Naive thymus-derived CD8-positive, alpha-beta T cell (primary cell): Measurements from ENCODE around the gene SPRY2. TPM values are rescaled to one million over a fixed set of nuclear protein-coding genes. Genes with fewer than 3 reads are reported as not detected.
"Not testable (repeated sequence)": the region's sequence is repeated elsewhere in the genome, so short reads cannot be mapped to it uniquely, and the experiment has no call there.

Experiments used
- ATAC-seq, 2 donors: fragments of 150-1000 bp; cut with Tn5 transposase in 1 of 2; sonication (Bioruptor Pico), chemical (Tn5 transposase) in 1 of 2; 1 replicate in 1 of 2; 2 replicates in 1 of 2; pipeline ENCODE4 v1.10.0; 2021; ENCODE audit warnings: mild to moderate bottlenecking in 2 of 2, moderate library complexity in 2 of 2
- POLR2A ChIA-PET: fragments of 350-600 bp; sonication (Branson Sonifier 250); formaldehyde crosslinking; loops from one replicate; lab custom pipeline; 2021; ENCODE audit warnings: antibody characterized with exemption; lab: Charles Lee
- DNase-seq, 10 donors: peaks; one replicate each; pipeline versions ENCODE4 v3.0.0 to v3.0.0-alpha.2; 2020 to 2022
- H3K27ac Mint-ChIP-seq, 10 donors: one replicate each; pipeline ENCODE4 v1.8.0; 2020 to 2022; ENCODE audit warnings: mild to moderate bottlenecking in 10 of 10, mixed read lengths in 10 of 10, moderate library complexity in 4 of 10, inconsistent platforms in 1 of 10
- H3K27me3 Mint-ChIP-seq, 5 donors: one replicate each; pipeline ENCODE4 v1.8.0; 2021 to 2022; ENCODE audit warnings: mixed read lengths in 5 of 5
- H3K36me3 Mint-ChIP-seq, 3 donors: one replicate each; pipeline ENCODE4 v1.8.0; 2020 to 2022; ENCODE audit warnings: mixed read lengths in 3 of 3, mild to moderate bottlenecking in 2 of 3, inconsistent platforms in 1 of 3
- H3K4me1 Mint-ChIP-seq, 4 donors: one replicate each; pipeline ENCODE4 v1.8.0; 2021 to 2022; ENCODE audit warnings: mixed read lengths in 4 of 4
- H3K4me3 Mint-ChIP-seq, 10 donors: one replicate each; pipeline ENCODE4 v1.8.0; 2020 to 2022; ENCODE audit warnings: mild to moderate bottlenecking in 10 of 10, mixed read lengths in 10 of 10, moderate library complexity in 6 of 10, inconsistent platforms in 1 of 10
- H3K9me3 Mint-ChIP-seq, 9 donors: one replicate each; pipeline ENCODE4 v1.8.0; 2020 to 2022; ENCODE audit warnings: mixed read lengths in 9 of 9, mild to moderate bottlenecking in 3 of 9, inconsistent platforms in 1 of 9, moderate library complexity in 1 of 9
- polyA plus RNA-seq, 3 donors: library from polyadenylated mRNA; unstranded; fragments of 300-500 nt; fragmentation: Illumina TruSeq; gene quantifications; one replicate each; pipeline ENCODE4 v1.2.3, GENCODE V29; 2021
- total RNA-seq, 8 experiments: library from RNA in 2 of 8; stranded (reverse) in 2 of 8; gene quantifications; one replicate each; pipeline ENCODE4 v1.2.3 and lab custom pipeline; 2021 to 2026

Gene SPRY2
- total and polyA plus RNA-seq, 5 experiments from 2014 or later, result 0.41 to 0.72 (median 0.52) TPM; not detected in 1

- H3K27me3 Mint-ChIP-seq, result peaks cover 7 to 46% (median 28%) of the 10 kb centered on the region in 5 donors
- H3K9me3 Mint-ChIP-seq, result no peaks in the 10 kb centered on the region
- ATAC-seq (no peak), DNase-seq (no peak)
- H3K36me3 Mint-ChIP-seq, result peaks cover 0 to 4% (median 0%) of the 10 kb centered on the region in 3 donors
- peak overlapping the region in 1 of 10 donors; percentile 10 for H3K27ac Mint-ChIP-seq
- no peak overlapping the region for H3K4me3 Mint-ChIP-seq
- H3K4me1 Mint-ChIP-seq, result peaks cover 2 to 35% (median 18%) of the 10 kb centered on the region in 4 donors
- POLR2A ChIA-PET, result no interaction called here
These were observed 5.0 kb upstream of the SPRY2 start for GRCh38 chr13:80345771-80346510.

DNA sequence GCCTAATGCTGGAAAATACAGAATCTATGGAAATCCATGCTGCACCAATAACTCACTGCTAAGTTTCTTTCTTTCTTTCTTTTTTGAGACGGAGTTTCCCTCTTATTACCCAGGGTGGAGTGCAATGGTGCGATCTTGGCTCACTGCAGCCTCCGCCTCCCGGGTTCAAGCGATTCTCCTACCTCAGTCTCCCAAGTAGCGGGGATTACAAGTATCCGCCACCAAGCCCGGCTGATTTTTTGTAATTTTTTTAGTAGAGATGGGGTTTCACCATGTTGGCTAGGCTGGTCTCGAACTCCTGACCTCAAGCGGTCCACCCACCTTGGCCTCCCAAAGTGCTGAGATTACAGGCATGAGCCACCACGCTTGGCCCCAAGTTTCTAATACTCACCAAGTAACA is 3.1 kb upstream of the SPRY2 start:
- POLR2A ChIA-PET, ATAC-seq, DNase-seq, H3K4me3 Mint-ChIP-seq, H3K36me3 Mint-ChIP-seq, H3K27ac Mint-ChIP-seq, H3K9me3 Mint-ChIP-seq: not testable (repeated sequence)
- Mint-ChIP-seq H3K27me3 (peaks cover 7 to 45% (median 31%) of the 10 kb centered on the region in 5 donors), H3K4me1 (peaks cover 5 to 40% (median 20%) of the 10 kb centered on the region in 4 donors)

- POLR2A ChIA-PET, result no interaction called here
- H3K9me3 Mint-ChIP-seq, result no peaks in the 10 kb centered on the region
- H3K27me3 Mint-ChIP-seq, result peaks cover 7 to 36% (median 31%) of the 10 kb centered on the region in 5 donors
- peaks cover 5 to 40% (median 20%) of the 10 kb centered on the region in 4 donors for H3K4me1 Mint-ChIP-seq
- ATAC-seq (peak; percentile 70 to 77), DNase-seq (peak; percentile 13 to 72 (median 63))
- peak overlapping the region in 9 of 10 donors; percentile 65 to 88 (median 84) for H3K4me3 Mint-ChIP-seq
- H3K27ac Mint-ChIP-seq, result no peak overlapping the region
- peaks cover 0 to 3% (median 2%) of the 10 kb centered on the region in 3 donors for H3K36me3 Mint-ChIP-seq
These were observed 1.8 kb upstream of the SPRY2 start for GRCh38 chr13:80342471-80343371.

GRCh38 chr13:80341756-80342370 is 937 bp upstream of the SPRY2 start:
- Mint-ChIP-seq H3K9me3 (no peaks in the 10 kb centered on the region), H3K27ac (no peak overlapping the region), H3K36me3 (peaks cover 0 to 3% (median 2%) of the 10 kb centered on the region in 3 donors), H3K4me3 (peak overlapping the region in 8 of 10 donors; percentile 65 to 88 (median 84)), H3K27me3 (peaks cover 7 to 43% (median 33%) of the 10 kb centered on the region in 5 donors), H3K4me1 (peaks cover 5 to 40% (median 20%) of the 10 kb centered on the region in 4 donors)
- ATAC-seq, result no peak
- POLR2A ChIA-PET, result no interaction called here
- DNase-seq, result peak in 1 of 10 donors; percentile 12

GRCh38 chr13:80340651-80341100 is 250 bp downstream of the SPRY2 start:
- no peaks in the 10 kb centered on the region for H3K9me3 Mint-ChIP-seq
- H3K27me3 Mint-ChIP-seq, result peaks cover 9 to 40% (median 27%) of the 10 kb centered on the region in 5 donors
- peak in 3 of 10 donors; percentile 3 to 18 (median 9) for DNase-seq
- H3K27ac Mint-ChIP-seq, result peak overlapping the region in 4 of 10 donors; percentile 12 to 49 (median 30)
- H3K36me3 Mint-ChIP-seq, result peaks cover 0 to 3% (median 2%) of the 10 kb centered on the region in 3 donors
- ATAC-seq, result no peak
- H3K4me1 Mint-ChIP-seq, result peaks cover 5 to 32% (median 20%) of the 10 kb centered on the region in 4 donors
- POLR2A ChIA-PET, result no interaction called here
- H3K4me3 Mint-ChIP-seq, result peak overlapping the region in 5 of 10 donors; percentile 69 to 89 (median 86)

DNA sequence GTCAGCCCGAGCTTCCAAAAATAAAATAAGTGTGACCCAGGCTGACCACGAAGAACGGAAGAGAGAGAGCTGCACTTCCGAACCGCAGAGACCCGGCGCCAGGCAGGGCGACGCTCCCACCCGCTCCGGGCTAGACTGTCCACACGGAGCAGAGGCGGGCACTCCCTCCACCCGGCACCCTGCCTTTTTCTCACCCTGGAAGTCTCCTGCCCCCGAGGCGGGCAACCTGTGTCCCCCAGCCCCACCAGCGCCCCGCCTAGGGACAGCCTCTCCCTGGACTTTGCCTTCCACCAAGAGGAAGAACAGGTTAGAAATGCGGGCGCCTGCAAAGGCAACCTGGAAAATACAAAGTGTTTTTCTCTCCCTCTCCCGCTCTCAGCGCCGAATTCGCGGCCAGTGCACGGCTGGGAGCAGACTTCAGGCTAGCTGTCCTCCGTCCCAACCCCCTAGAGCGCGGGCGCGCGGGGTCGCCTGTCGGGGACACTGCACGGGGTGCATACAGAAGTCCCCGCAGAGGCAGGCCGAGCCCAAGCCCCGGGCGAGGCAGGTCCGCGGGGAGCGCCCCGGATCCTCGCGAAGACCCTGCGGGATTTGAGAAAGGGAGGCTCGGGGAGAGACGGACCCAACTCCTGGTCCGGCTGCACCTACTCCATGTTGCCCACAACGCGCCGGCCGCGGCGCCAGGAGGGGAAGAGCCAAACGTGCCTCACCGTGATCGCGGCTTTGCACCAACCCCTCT is 845 bp downstream of the SPRY2 start:
- ATAC-seq, result no peak
- Mint-ChIP-seq H3K4me1 (peaks cover 5 to 32% (median 20%) of the 10 kb centered on the region in 4 donors), H3K27me3 (peaks cover 8 to 34% (median 22%) of the 10 kb centered on the region in 5 donors), H3K4me3 (peak overlapping the region in 3 of 10 donors; percentile 86 to 89 (median 88)), H3K9me3 (no peaks in the 10 kb centered on the region), H3K36me3 (peaks cover 0 to 3% (median 2%) of the 10 kb centered on the region in 3 donors), H3K27ac (peak overlapping the region in 3 of 10 donors; percentile 12 to 49 (median 38))
- peak in 2 of 10 donors; percentile 10 to 13 for DNase-seq
- POLR2A ChIA-PET, result no interaction called here

DNA sequence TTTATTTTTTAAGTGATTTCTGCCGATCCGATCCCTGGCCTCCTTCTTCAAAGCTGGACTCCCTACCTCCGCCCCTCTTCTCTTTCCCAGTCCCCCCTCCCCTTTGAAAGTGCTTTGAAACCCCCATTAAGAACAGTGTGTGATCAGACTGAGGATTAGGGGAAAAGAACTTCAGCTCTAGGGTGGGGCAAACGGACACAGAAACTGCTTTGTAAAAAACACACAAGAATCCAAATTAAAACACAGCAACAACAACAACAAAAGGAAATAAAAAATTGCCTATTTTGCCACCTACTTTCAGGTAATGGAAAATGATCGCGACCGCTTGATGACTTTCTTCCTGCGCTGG is 1.4 kb downstream of the SPRY2 start:
- H3K4me3 Mint-ChIP-seq, result no peak overlapping the region
- POLR2A ChIA-PET, result no interaction called here
- peaks cover 5 to 30% (median 20%) of the 10 kb centered on the region in 4 donors for H3K4me1 Mint-ChIP-seq
- no peaks in the 10 kb centered on the region for H3K9me3 Mint-ChIP-seq
- peaks cover 7 to 28% (median 19%) of the 10 kb centered on the region in 5 donors for H3K27me3 Mint-ChIP-seq
- H3K36me3 Mint-ChIP-seq, result peaks cover 0 to 3% (median 2%) of the 10 kb centered on the region in 3 donors
- H3K27ac Mint-ChIP-seq, result no peak overlapping the region
- DNase-seq (no peak), ATAC-seq (no peak)

- peaks cover 0 to 3% (median 0%) of the 10 kb centered on the region in 9 donors for H3K9me3 Mint-ChIP-seq
- no peak overlapping the region for H3K27ac Mint-ChIP-seq
- peaks cover 5 to 29% (median 20%) of the 10 kb centered on the region in 4 donors for H3K4me1 Mint-ChIP-seq
- peaks cover 0 to 3% (median 2%) of the 10 kb centered on the region in 3 donors for H3K36me3 Mint-ChIP-seq
- H3K27me3 Mint-ChIP-seq, result peaks cover 5 to 23% (median 16%) of the 10 kb centered on the region in 5 donors
- ATAC-seq, result no peak
- POLR2A ChIA-PET, result no interaction called here
- no peak overlapping the region for H3K4me3 Mint-ChIP-seq
- peak in 1 of 10 donors; percentile 9 for DNase-seq
These were observed 2.0 kb downstream of the SPRY2 start for GRCh38 chr13:80338781-80339562.

- Mint-ChIP-seq H3K9me3 (peaks cover 0 to 3% (median 0%) of the 10 kb centered on the region in 9 donors), H3K27me3 (peaks cover 5 to 17% (median 11%) of the 10 kb centered on the region in 5 donors), H3K27ac (no peak overlapping the region), H3K4me3 (peak overlapping the region in 1 of 10 donors; percentile 48), H3K36me3 (peaks cover 0 to 3% (median 2%) of the 10 kb centered on the region in 3 donors), H3K4me1 (peaks cover 5 to 14% (median 11%) of the 10 kb centered on the region in 4 donors)
- ATAC-seq (no peak), DNase-seq (no peak)
- POLR2A ChIA-PET, result no interaction called here
These were observed 3.4 kb downstream of the SPRY2 start for GRCh38 chr13:80337288-80338081.

GRCh38 chr13:80336776-80337287 is 4.1 kb downstream of the SPRY2 start:
- DNase-seq (no peak), ATAC-seq (no peak)
- Mint-ChIP-seq H3K4me3 (peak overlapping the region in 1 of 10 donors; percentile 58), H3K4me1 (peaks cover 4 to 8% (median 5%) of the 10 kb centered on the region in 4 donors), H3K27me3 (peaks cover 5 to 24% (median 8%) of the 10 kb centered on the region in 5 donors), H3K36me3 (peaks cover 0 to 3% (median 2%) of the 10 kb centered on the region in 3 donors), H3K9me3 (peaks cover 0 to 3% (median 0%) of the 10 kb centered on the region in 9 donors), H3K27ac (peak overlapping the region in 1 of 10 donors; percentile 54)
- POLR2A ChIA-PET, result no interaction called here
